RPMI8226 (cell line): Measurements from ENCODE around the gene SELENON.

Source experiments
- DNase-seq: peaks from one replicate; pipeline ENCODE4 v3.0.0-alpha.2; 2015

The SELENON gene

DNA sequence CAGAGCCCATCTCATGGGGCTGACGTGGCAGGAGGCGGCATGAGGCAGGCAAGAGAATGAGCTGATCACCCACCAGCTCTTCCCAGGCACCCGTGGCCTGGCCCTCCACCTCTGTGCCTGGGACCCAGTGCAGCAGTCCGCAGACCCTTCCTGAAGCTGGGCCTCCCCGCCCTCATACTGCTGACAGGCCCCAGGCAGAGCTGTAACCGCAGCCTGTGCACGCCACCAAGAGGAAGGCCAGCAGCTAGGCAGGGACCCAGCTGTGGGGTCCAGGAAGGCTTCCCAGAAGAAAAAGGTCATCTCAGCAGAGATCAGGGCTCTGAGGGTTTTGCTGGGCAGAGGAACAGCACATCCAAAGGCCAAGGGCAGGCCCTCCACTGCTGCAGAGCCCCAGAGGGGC is 9.9 kb downstream of the SELENON start:
- DNase-seq: no peak

DNA sequence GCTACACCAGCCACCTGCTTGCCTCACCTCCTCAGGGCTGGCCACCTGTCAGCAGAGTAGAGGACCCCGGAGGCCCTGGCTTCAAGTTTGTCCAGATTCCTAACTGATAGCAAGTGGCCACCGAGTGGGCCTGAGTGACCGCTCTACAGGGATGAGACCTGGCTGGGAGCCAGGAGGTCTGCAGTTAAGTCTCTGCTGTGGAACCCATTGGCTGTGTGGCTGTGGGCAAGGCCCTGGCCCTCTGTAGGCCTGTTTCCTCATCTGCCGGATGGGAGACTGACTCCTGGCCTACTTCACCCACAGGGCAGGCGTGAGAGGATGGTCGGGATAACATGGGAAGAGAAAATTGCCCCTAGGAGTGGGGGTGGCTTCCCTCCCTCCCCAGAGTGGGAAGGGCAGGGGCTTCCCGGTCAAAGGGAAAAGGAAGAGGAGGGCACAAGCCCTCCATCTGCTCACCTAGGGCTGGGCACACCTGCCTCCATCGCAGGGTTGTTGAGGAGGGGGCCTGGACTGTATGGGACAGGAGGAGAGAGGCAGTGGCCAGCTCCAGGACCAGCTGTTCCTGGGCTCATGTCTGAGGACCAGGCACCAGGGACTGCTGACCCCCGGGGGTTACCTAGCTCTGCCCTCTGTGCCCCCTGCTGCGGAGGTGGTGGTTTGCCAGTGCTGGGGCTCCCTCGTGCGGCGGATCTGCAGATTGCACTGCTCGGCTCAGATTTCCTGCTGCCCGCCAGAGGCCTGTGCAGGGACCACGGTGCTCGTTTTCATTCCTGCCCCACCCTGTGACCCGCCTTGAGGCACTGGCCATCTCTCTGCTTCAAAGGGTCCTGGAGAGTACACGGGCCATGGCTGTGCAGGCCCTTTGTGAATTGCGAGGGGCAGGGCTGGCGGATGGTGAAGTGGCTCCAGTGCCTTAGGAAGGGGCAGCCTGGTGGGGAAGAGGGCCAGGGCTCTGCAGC is 10.6 kb downstream of the SELENON start:
- DNase-seq: peak; percentile 71

DNA sequence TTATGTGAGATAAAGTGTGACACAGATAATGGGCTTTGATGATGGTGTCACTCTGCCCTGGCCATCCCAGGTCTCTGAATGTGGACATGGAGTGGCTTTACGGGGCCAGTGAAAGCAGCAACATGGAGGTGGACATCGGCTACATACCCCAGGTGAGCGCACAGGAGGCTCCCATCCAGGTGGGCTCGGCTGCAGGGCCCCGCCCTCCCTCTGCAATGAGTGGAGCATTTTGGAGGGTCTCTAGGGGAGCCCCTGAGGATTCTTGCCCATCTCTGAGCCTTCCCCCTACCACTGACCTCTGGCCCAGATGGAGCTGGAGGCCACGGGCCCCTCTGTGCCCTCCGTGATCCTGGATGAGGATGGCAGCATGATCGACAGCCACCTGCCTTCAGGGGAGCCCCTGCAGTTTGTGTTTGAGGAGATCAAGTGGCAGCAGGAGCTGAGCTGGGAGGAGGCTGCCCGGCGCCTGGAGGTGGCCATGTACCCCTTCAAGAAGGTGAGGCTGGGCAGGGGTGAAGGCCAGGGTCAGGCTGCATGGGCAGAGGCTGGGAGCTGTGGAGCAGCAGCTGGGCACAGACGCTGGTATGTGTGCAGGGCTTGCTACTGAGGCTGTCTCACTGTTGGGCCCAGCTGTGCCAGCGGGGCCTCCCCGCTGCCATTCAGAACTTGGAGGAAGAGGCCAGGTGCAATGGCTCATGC is 11.5 kb downstream of the SELENON start:
- DNase-seq: no peak

DNA sequence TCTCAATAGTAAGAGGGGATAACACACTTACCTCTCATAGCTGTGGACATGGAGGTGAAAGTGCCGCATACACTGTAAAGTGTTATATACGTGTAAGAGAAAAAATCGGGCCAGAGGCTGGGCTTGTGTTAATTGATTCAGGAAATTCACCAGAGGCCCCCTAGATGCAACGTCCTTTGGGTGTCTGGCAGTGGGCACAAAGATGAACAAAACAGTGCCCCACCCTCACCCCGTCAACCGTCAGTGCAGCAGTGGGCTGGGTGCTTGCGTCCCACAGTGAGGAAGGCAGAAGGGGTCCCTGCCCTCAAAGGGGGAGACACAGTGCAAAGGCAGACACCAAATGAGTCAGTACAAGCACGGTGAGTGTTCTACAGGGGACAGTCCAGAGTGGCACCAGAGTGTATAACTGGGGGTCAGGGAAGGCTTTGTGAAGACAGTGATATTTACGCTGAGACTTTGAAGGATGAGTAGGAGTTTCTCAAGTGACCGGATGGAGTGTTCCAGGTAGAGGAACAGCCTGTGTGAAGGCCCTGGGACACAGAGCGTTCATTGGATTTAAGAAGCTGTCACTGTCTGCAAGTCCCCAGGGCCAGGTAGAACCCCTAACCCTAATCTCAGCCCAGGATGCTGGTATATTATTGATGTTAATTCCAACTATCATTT is 13.2 kb downstream of the SELENON start:
- no peak for DNase-seq

DNA sequence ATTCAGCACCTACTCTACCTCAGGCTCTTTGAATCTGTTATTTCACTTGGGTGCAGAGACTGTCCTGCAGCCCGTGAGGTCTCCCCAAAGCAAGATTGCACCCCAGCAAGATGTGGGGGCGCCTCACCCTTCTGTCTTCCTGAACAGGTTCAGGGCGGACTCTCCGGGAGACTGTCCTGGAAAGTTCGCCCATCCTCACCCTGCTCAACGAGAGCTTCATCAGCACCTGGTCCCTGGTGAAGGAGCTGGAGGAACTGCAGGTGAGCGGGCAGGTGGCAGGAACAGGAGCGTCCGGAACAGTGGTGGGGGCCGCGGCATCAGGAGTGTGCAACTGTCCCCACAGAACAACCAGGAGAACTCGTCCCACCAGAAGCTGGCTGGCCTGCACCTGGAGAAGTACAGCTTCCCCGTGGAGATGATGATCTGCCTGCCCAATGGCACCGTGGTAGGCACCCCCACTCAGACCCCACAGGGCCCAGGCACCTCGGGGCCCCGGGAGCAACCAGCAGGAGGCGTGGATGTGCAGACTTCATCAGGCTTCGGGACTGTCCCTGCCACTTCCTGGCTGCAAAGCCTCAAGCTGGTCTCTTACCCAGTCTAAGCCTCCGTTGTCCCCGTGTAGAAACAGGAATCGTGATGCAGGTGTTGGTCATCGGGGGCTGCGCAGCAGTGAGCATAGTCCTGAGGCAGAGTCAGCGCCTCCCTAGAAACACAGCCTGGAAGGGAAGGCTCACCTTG is 13.9 kb downstream of the SELENON start:
- peak; percentile 39 for DNase-seq

DNA sequence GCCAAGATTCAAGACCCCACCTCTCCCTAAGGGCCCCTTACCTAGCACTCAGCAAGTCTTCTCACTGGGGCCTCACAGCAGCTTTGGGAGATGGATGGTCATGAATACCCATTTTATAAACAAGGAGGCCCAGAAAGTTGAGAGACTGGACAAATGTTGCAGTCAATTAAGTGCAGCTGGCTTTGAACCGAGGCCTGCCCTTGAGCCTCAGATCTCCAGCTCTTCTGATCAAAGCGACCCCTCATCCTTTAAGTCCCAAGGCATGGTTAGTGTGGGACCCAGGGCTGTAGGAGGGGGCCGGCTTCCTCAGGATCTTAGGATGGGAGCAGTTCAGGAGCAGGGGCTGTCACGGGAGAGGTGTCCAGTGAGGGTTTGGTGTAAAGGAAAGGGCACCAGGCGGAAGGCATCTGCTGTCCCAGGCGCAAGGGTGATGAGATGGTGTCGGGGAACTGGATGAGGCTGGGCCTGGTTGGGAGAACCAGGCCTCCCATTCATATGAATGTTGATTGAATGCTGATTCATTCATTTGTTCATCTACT is 14.6 kb downstream of the SELENON start:
- no peak for DNase-seq

DNA sequence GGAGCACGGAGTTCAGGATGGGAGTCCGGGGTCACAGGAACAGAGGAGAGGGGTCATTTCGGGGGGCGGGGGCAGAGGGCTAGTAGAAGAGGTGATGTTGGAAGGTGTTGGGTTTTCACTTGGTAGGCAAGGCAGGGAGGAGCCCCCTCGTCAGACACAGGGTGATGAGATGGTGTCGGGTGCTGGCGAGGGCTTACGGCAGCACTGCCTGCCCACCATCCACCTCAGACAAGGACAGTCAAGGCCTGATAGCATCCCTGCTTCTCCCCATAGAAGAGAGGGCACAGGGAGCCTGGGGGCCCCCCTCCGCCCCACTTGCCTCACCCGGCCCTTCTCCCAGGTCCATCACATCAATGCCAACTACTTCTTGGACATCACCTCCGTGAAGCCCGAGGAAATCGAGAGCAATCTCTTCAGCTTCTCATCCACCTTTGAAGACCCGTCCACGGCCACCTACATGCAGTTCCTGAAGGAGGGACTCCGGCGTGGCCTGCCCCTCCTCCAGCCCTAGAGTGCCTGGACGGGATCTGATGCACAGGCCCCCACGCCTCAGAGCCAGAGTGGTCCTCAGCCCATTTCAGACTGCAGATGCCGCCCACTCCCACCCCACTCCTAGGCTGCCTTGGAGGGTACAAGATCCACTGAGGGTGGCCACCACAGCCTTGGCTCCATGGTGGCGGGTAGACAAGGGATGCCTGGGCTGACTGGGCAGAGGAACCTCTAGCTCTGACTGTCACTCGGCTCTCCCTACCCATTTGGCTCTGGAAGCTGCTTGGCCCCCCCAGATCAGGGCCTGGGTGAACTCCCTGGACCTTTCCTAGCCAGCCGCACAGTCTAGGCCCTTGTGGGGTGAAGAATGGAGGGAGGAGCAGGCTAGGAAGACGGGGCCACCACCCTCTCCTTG is 15.5 kb downstream of the SELENON start:
- DNase-seq: no peak

DNA sequence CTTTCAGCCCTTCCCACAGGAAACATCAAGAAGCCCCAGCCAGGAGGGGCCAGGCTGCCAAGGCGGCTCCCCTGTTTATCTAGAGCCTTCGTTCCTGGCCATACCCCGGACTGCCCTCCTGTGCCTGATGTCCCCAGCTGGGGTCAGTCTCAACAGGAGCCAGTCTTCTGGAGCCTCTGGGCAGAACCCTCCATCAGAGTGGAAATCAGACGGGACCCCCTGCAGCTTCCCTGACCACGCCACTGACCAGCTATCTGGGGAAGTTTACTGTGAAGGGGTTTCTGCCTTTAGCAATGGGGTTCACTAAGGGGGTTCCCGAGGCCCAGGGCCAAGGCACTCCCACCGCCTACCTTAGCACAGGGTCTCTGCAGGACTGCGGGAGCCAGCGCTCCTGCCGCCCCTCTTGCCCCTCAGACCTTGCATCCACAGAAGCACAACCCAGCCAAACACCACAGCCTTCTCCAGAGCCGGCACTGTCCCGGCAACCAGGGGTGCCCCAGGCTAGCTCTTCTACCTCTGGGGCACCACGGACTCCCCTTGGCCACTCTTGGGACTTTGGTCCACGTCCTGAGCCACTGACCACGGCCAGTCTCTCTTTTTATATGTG is 16.2 kb downstream of the SELENON start:
- DNase-seq: no peak

DNA sequence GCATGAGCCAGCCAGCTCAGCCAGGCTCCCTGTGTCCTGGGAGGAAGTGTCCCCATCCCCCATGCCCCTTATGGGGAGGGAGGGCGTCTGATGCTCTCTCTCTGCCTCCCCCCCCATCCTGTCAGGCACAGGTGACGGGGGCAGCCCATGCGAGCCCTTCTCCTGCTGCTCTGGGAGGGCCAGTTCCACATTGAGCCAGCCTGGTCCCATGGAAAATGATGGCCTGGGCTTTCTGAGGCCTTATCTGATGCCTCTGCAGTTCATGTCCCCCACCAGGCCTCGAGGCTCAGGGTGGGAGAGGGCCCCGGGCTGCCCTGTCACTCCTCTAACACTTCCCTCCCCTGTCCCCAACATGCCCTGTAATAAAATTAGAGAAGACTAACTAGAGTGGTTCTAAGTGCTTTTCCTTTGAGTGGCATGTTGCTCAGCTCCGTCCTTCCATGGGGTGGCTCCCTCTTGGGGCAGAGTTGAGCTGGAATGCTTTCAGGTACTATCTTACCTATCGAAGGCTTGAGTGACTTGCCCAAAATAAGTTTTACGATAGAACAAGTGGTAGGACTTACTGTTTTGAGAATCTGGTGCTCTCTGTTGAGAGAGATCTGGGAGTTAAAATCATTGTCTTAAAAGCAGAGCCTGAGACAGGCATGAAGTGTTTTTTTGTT is 18.0 kb downstream of the SELENON start:
- DNase-seq: no peak

DNA sequence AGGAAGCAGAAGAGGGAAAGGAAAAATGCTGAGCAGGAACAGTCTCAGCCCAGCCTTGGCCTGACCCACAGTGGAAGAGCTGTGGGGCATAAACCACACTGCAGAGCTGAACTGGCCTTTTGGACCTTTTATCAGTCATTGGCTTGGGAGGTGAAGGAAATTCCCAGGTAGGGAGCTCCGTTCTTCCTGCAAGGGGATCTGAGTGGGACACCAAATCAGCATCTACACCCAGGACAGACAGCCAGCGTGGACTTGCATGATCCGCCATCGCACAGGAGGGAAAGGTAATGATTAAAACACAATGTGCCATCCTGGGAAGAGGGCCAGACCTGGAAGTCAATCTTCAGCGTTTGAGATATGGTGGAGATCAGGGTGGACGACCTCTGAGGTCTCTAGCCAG is 18.6 kb downstream of the SELENON start:
- DNase-seq: no peak

DNA sequence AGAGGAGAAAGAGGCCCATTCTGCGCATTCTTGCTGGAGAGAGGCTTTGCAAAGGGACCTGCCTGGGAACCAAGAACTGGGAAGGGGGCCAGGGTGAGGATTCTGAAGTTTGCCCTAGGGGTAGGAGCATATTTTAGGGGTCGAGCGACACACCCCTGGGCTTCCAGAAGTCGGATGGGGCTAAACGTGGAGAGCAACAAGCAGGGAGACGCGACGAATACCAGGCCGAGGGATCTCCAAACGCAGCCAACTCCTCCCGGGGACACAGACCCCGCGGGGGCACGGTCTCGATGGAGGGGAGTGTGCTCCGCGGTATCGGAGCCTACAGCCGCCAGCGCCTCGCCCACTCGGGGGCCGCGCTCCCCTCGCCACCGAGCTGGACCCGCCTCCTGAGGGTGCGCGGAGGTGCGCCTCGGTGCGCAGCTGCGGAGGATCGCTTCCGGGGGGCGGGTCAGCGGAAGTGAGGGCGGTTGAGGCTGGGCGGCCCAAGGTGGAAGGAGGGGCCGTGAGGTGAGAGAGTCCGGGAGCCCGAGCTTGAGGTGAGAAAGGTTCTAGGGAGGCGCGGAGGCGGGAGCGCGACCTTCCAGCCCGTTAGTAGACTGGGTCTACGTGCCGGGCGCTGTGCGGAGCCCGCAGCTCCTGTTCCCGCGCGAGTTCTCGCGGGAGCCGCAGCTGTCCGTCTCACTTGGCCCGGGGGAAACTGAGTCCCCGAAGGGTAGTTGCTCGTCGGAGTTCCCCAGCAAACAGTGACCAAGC is 19.7 kb downstream of the SELENON start, which contains the start of gene MTFR1L:
Gene MTFR1L (plus strand): TSS at position 464 of the 756 bp plus-strand sequence. CDS start 3,151 bp downstream, outside the sequence.
- peak; percentile 97 for DNase-seq

DNA sequence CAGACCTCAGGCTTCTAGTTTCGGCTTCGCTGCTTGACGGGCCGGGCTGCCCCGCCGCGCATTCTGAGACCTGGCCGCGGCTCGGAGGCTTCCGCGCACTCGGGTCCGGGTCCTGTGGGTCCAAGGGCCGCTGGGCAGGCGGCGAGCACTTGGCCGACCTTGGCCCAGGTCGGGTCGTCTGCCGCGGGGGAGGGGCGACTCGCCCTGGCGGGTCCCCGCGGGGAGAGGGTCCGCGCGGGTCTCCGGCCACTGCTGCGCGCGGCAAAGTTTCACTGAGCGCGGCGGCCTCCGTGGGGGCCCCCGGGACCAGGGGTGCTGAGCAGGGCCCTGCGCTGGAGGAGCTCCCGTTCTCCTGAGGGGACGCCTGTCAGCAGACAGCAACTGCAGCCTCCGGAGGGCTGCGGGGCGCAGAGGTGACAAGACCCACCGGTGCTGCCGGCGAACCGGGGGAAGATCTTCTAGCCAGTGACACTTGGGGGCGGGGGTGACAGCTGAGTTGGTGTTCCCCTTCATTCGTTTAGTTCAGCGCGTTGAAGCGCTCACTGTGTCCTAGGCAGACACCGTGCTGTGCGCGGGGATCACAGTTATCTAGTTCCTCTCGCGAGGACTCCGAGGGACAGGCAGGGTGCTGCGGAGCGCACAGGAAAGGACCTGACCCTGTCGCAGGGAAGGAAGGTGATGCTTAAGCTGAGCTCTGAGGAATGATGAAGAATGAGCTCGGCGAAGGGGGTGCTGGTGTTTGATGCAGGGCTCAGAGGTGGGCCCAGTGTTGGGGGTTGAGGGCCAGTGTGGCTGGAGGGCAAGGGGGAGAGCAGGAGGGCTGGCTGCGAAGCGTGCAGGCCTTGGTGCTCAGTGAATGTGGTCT is 20.5 kb downstream of the SELENON start:
- peak; percentile 80 for DNase-seq

DNA sequence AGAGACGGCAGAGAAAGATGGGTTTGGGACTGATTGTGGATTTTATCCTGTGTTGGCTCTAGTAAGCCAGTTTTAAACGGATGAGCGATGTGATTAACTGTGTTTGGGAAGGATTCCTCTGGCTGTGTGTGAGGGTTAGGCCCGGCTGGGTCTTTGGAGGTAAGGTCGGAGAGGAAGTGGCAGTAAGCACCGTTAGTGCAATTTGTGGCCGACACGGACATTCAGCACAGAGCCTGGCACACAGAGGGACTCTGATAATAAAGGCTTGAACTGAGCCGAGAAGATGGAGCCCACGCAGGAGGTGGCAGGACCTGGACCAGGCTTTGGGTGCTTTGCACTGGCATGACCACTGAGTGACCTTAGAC is 21.1 kb downstream of the SELENON start:
- DNase-seq: no peak

DNA sequence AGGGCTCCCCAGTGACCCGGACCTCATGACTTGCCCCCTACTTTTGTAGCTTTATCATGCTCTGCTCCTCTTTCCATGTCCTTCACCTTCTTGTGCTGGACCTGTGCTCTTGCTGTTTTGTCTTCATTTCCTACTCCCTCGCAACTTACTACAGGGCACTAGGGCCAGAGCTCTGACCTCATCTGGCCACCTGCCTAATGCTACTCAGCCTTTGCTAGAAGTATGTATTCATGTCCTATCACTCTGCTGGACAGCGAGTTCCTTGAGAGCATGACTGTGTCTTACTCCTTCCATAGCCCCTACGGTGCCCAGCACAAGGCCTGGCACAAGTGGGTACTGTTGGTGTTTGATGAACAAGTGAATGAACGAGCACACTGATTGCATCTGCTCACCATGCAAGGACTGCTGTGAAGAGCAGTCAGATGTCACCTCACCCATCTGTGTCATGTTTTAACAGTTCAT is 21.7 kb downstream of the SELENON start:
- DNase-seq: no peak

DNA sequence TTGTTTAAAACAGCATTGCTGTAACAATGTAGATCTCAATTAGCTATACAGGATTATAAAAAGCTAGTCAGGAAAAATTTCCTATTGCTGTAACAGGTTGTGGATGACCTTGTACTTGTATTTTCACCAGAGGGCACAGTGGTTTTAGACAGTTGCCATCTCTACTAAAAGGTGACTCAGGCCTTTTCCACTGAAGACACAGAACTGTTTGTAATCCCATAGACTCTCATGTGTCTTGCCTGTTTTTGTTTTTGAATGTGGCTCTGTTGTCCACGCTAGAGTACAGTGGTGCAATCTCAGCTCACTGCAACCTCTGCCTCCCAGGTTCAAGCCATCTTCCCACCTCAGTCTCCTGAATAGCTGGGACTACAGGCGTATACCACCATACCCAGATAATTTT is 25.6 kb downstream of the SELENON start:
- DNase-seq: no peak

DNA sequence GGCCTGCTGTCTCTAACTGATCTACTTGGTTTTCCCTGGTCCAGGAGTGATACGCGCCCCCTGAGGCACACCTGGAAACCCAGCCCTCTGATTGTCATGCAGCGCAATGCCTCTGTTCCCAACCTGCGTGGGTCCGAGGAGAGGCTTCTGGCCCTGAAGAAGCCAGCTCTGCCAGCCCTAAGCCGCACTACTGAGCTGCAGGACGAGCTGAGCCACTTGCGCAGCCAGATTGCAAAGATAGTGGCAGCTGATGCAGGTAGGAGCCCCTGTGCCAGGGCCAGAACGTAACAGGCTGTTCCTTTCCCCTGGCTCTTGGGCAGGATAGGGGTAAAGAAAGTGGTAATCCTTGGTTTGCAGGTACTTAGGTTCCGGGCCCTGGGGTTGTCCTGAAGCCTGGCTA is 26.6 kb downstream of the SELENON start:
- DNase-seq: no peak

DNA sequence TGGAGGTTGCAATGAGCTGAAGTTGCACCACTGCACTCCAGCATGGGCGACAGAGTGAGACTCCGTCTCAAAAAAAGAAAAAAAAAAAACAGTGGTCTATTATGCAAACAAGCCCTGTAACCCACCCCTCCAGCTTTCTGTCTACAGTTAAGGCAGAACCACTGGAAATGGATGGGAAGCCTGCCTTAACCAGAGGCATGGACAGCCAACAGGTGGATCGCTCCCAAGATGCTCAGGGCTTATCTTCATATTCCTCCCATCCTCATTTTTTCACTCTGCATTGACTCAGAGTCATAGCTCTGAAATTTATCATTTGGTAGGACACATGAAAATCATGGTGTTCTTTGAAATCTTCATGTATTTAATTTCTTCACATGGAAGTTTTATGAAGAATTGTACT is 28.5 kb downstream of the SELENON start:
- no peak for DNase-seq

DNA sequence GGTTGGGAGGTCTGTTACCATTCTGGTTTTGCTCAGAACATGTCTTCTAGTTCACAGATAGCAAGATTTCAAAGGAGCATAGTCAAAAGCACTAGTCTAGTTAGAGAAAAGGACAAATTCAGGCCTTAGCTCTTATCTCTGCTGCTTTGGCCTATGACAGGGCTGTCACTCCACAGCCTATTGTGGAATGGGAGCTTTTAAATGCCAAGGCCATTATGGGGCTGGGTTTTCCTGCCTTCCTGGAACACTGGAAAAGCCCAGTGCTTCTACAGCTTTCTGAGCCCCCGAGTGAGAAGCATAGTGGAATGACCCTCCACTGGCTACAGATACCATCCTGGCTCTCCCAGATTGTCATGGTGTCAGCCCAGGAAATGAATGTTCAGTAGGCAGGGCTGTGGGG is 29.1 kb downstream of the SELENON start:
- no peak for DNase-seq
